HG03469 (cell line): Measurements from ENCODE around the gene BFAR.
"Not testable (repeated sequence)": the region's sequence is repeated elsewhere in the genome, so short reads cannot be mapped to it uniquely, and the experiment has no call there.

Experiments
- ATAC-seq: cut with Tn5 transposase; IDR thresholded peaks from one replicate; pipeline ENCODE4 v1.9.1; 2021; ENCODE audit warnings: mild to moderate bottlenecking, moderate library complexity, moderate number of reproducible peaks; ENCODE audit not compliant: unreplicated experiment

BFAR gene

DNA sequence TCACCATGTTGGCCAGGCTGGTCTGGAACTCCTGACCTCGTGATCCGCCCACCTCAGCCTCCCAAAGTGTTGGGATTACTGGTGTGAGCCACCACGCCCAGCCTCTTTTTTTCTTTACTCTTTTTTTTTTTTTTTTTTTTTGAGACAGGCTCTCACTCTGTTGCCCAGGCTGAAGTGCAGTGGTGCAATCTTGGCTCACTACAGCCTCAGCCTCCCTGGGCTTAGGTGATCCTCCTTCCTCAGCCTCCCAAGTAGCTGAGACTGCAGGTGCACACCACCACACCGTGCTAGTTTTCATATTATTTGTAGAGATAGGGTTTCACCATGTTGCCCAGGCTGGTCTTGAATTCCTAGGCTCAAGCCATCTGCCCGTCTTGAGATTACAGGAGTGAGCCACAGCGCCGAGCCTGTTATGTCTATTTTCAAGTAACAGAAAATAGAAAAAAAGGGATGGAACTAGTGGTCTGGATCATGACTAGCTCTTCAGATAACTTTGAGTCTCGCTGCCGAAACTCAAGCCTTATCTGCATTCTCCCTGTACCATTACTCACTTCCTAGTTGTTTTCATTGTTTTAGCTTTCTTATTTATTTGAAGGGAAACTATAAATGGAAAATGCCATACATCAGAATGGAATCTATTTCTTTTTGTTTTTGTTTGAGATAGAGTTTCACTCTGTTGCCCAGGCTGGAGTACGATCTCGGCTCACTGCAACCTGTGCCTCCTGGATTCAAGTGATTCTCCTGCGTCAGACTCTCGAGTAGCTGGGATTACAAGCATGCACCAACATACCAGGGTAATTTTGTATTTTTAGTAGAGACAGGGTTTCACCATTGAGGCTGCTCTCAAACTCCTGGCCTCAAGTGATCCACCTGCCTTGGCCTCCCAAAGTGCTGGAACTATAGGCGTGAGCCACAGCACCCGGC, 53.4 kb downstream of the BFAR start:
- not testable (repeated sequence) for ATAC-seq

DNA sequence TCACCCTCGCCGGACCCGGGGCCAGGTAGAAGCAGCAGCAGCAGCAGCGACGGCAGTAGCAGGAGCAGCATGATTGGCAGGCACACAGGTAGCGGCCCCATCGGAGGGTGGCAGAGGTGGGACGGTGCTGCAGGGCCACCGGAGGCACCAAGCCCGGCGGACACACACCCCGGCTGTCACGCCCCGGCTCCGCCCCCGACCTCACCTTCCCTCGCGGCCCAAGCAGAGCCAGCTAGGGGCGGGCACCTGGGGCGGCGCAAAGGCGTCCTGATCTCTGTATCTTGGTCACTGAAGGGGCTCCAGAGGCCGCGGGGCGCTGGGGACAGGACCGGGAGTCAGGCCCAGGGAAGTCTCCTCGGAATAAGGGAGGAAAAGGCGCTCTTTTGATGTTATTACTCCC, 61.4 kb downstream of the BFAR start, which contains the start of gene PLA2G10:
Gene PLA2G10 (minus strand): TSS at position 180 of the 400 bp plus-strand sequence. CDS start 79 bp downstream, at position 101.
- ATAC-seq: not testable (repeated sequence)

DNA sequence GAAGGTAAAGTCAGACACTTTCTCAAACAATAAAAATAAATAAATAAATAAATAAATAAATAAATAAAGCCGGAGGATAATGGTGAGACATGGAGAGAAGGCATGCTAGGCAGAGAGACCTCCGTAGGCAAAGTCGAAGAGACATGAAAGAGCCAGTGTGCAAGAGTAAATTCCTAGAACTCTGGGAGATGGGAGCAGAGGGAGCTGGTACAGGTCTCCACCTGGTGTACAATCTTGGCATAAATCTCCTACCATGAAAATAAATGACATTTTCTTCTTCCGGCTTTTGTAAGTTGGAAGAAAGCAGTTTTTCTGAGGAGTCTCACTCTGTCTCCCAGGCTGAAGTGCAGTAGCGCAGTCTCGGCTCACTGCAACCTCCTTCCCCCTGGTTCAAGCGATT, 69.1 kb downstream of the BFAR start:
- not testable (repeated sequence) for ATAC-seq

DNA sequence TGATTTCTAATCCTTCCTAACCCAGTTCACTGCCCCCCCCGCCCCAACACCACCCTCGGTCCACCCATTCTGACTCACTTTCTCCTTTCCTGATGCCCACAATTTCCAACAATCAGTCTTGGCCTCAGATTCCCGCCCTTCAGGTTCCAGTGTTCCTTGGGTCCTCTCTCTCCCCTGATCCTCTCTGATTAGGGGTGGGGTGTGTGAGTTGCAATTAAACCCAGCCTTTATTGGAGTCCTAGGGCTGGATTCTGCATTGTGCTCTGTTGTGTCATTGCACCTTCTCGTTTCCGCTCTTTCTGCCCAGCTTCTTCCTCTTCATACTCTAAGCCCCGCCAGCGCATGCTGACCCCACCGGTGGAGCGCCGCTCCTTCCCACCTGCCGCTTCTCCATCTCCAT, 69.9 kb downstream of the BFAR start:
- not testable (repeated sequence) for ATAC-seq

DNA sequence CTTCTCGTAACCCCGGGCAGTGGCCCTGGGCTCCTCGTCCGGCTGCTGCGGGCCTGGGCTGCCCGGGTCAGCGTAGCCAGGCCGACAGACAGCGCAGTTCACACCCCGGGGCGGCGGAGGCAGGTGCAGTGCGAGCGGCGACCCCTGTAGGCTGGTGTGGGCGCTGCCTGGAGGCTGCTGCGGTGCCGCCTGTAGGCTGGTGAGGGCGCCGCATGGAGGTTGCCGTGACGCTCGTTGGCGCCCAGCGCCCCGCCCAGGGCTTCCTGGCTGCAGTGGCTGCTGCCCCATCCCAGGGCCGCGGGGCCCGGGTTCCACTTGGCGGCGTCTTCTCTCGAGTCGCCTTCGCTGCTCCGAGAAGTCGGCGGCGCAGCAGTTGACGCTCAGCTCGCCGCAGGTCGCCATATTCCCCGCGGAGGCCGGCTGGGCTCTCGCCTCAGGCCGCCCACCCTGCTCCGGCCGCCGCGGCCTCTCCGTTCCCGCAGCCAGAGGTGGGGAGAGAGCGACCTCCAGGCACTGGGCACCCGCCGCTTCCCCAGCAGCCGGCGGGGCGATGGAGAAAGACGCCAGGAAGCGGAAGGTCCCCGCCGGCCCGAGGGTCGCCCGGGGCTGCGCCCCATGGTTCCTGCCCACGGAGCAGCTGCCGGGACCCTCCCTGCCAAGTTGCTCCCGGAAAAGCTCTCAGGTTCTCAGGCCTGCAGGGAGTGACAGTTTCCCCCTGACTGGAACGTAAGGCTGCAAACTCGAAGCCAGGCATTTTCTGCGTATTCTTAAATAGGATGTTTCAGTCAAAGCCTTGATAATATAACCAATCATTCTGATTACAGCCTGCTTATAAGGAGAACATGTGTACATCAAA, 70.6 kb downstream of the BFAR start, which contains the start of gene NPIPA3:
Gene NPIPA3 (plus strand): TSS at position 256 of the 856 bp plus-strand sequence. CDS start 5,533 bp downstream, outside the sequence.
- ATAC-seq: peak; percentile 96
